IMR-90 (cell line): ENCODE measurements around the gene ZBTB46.

Source experiments
- BHLHE40 ChIP-seq: fragments of 150-350 bp; IDR thresholded peaks from 2 replicates; pipeline ENCODE4 v1.6.1; 2016; ENCODE audit warnings: mild to moderate bottlenecking, low read depth, low read length
- CTCF ChIP-seq: conservative IDR thresholded peaks from 2 replicates; pipeline ENCODE4 v1.5.1; 2012; ENCODE audit warnings: mild to moderate bottlenecking, low read depth, low read length, improper control_type of control experiment
- MAFK ChIP-seq: IDR thresholded peaks from 2 replicates; pipeline ENCODE4 v1.6.1; 2012; ENCODE audit warnings: low read depth, low read length, improper control_type of control experiment
- NFE2L2 ChIP-seq: fragments of 150-350 bp; IDR thresholded peaks from 2 replicates; pipeline ENCODE4 v1.6.1; 2016; ENCODE audit warnings: low read depth, mild to moderate bottlenecking, low read length
- POLR2A ChIP-seq: IDR thresholded peaks from 2 replicates; pipeline ENCODE4 v1.6.1; 2012; ENCODE audit warnings: mild to moderate bottlenecking, low read depth, low read length
- RCOR1 ChIP-seq: IDR thresholded peaks from 2 replicates; pipeline ENCODE4 v1.6.1; 2012; ENCODE audit warnings: mild to moderate bottlenecking, low read length, improper control_type of control experiment; ENCODE audit not compliant: insufficient replicate concordance
- RFX5 ChIP-seq: IDR thresholded peaks from 2 replicates; pipeline ENCODE4 v1.8.0; 2012; ENCODE audit warnings: low read depth, mild to moderate bottlenecking, low read length, moderate library complexity
- SMC3 ChIP-seq: fragments of 150-350 bp; IDR thresholded peaks from 2 replicates; pipeline ENCODE4 v1.6.1; 2016; ENCODE audit warnings: low read depth, mild to moderate bottlenecking, antibody characterized with exemption, low read length, moderate library complexity
- USF2 ChIP-seq: fragments of 150-350 bp; IDR thresholded peaks from 2 replicates; pipeline ENCODE4 v1.6.1; 2017; ENCODE audit warnings: mild to moderate bottlenecking, antibody characterized with exemption, low read length, low read depth

GRCh38 chr20:63787749-63788148 is 43.3 kb downstream of the ZBTB46 start:
- no peak for TF ChIP-seq NFE2L2
- TF ChIP-seq CTCF, result no peak
- no peak for TF ChIP-seq USF2
- no peak for TF ChIP-seq MAFK
- no peak for TF ChIP-seq RFX5
- TF ChIP-seq SMC3, result no peak
- TF ChIP-seq BHLHE40, result no peak
- TF ChIP-seq POLR2A, result no peak
- no peak for TF ChIP-seq RCOR1
